C4-2B (cell line): ENCODE measurements around the gene SPINT1.

Experiments used
- ZFX ChIP-seq: fragments of 450-650 bp; IDR thresholded peaks from 2 replicates; pipeline ENCODE4 v1.6.1; 2017
- TF ChIP-seq, protein P1 (sequence below): fragments of 450-650 bp; conservative IDR thresholded peaks from 2 replicates; pipeline ENCODE4 v1.5.1; 2017; ENCODE audit warnings: mild to moderate bottlenecking

DNA sequence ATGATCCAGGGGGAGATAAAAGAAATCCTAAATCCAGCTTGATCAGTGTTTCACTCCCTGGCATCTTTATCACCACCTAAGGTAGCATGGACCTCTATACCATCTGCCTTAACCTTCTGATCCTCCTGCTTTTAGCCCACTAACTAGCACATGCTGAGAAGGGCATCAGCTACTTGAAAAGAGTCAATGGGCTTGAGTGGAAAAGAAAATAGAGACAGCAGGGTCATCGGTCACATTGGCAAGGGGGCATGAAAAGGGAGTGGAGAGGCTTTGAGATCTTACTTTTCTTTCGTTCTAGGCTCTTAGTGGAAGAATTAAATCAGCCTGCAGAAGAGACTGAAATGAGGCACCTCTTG is 37.2 kb upstream of the SPINT1 start:
- TF ChIP-seq, protein P1, sequence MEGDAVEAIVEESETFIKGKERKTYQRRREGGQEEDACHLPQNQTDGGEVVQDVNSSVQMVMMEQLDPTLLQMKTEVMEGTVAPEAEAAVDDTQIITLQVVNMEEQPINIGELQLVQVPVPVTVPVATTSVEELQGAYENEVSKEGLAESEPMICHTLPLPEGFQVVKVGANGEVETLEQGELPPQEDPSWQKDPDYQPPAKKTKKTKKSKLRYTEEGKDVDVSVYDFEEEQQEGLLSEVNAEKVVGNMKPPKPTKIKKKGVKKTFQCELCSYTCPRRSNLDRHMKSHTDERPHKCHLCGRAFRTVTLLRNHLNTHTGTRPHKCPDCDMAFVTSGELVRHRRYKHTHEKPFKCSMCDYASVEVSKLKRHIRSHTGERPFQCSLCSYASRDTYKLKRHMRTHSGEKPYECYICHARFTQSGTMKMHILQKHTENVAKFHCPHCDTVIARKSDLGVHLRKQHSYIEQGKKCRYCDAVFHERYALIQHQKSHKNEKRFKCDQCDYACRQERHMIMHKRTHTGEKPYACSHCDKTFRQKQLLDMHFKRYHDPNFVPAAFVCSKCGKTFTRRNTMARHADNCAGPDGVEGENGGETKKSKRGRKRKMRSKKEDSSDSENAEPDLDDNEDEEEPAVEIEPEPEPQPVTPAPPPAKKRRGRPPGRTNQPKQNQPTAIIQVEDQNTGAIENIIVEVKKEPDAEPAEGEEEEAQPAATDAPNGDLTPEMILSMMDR: no peak
- TF ChIP-seq ZFX: no peak
